Ovary (tissue), 9 donors: ENCODE data around the gene PIK3R4. TPM values are rescaled to one million over a fixed set of nuclear protein-coding genes. Genes with fewer than 3 reads are reported as not detected.

ENCODE experiments used
- DNase-seq, 5 donors: peaks; one replicate each; pipeline ENCODE4 v3.0.0-alpha.2; 2019 to 2020
- H3K27ac ChIP-seq, 2 donors: fragments of 200-600 bp; one replicate each; pipeline versions ENCODE4 v1.5.1 to v1.8.0; 2019 to 2022
- H3K27me3 ChIP-seq: fragments of 200-600 bp; one replicate; pipeline ENCODE4 v1.8.0; 2022
- H3K36me3 ChIP-seq: fragments of 200-600 bp; sonication (generic); one replicate; pipeline ENCODE4 v1.5.1; 2019
- H3K4me1 ChIP-seq: one replicate; pipeline ENCODE4 v1.8.1; 2013; ENCODE audit warnings: mild to moderate bottlenecking, moderate library complexity; ENCODE audit not compliant: insufficient read depth
- H3K4me3 ChIP-seq: fragments of 200-600 bp; sonication (generic); one replicate; pipeline ENCODE4 v1.5.1; 2017
- H3K9me3 ChIP-seq, 2 donors: fragments of 200-600 bp in 1 of 2; sonication (generic) in 1 of 2; one replicate each; pipeline versions ENCODE4 v1.5.1 to v1.8.1; 2013 to 2019; ENCODE audit warnings: mild to moderate bottlenecking in 1 of 2, moderate library complexity in 1 of 2
- EP300 ChIP-seq: sonication (generic); formaldehyde crosslinking; IDR thresholded peaks from one replicate; pipeline ENCODE4 v1.6.1; 2017; ENCODE audit warnings: antibody characterized with exemption
- POLR2A ChIP-seq: fragments of 450-650 bp; IDR thresholded peaks from one replicate; pipeline ENCODE4 v1.6.1; 2017; ENCODE audit warnings: antibody characterized with exemption, mild to moderate bottlenecking, moderate library complexity
- WGBS, 3 donors: extraction: QIAGEN DNeasy Blood & Tissue Kit in 1 of 3; methylation state at CpG; one replicate each; pipeline versions ENCODE4 v1.1.5 to v1.1.7; 2013 to 2017; 5-methylcytosine and 5-hydroxymethylcytosine counted together
- intact Hi-C, 4 donors: fragments of 100-400 bp; cut with DNase I; formaldehyde crosslinking; loops; one replicate each; pipeline versions ENCODE4 v1.11.0 to v1.15.1; 2022 to 2023
- polyA plus RNA-seq, 2 donors: library from polyadenylated mRNA; stranded (reverse); fragments of 200-250 nt in 1 of 2; fragments of 350-450 nt in 1 of 2; fragmentation: Illumina TruSeq in 1 of 2; extraction: RNeasy Lipid Tissue Mini Kit (QIAGEN cat#74804) in 1 of 2; gene quantifications; one replicate each; pipeline ENCODE4 v1.2.3, GENCODE V29; 2013 to 2014
- total RNA-seq, 7 donors: library from RNA; depleted of rRNA in 2 of 7; stranded (reverse); fragments of >200 nt in 2 of 7; fragmentation: NEBNext Ultra II Directional in 3 of 7; extraction: Animal tissue kit (Norgen Biotek cat#: 25700) in 3 of 7; gene quantifications; one replicate each; pipeline versions ENCODE4 v1.1.0 to v1.2.4, GENCODE V29; 2016 to 2023
- TF ChIP-seq, protein P1 (sequence below), 3 donors: fragments of 450-650 bp in 2 of 3; fragments of 200-600 bp in 1 of 3; IDR thresholded peaks; one replicate each; pipeline versions ENCODE4 v1.5.1 to v1.8.0; 2016 to 2022; ENCODE audit warnings: antibody characterized with exemption in 3 of 3, mild to moderate bottlenecking in 1 of 3
- donor health status: DM: no; HTN: no; CAD: no; lungs with moderate emphysema.
- donor health status: DM: no; HTN: no; CAD: no.
- donor health status: Bipolar disorder and iron deficiency.
- donor health status: DM: yes; HTN: yes; CAD: no.
- donor health status: DM: no; HTN: no; CAD: no.
- donor health status: DM: yes; HTN: yes; CAD: no.

Gene PIK3R4
- total and polyA plus RNA-seq, 9 donors = 22.1 to 43.8 (median 29.7) TPM

DNA sequence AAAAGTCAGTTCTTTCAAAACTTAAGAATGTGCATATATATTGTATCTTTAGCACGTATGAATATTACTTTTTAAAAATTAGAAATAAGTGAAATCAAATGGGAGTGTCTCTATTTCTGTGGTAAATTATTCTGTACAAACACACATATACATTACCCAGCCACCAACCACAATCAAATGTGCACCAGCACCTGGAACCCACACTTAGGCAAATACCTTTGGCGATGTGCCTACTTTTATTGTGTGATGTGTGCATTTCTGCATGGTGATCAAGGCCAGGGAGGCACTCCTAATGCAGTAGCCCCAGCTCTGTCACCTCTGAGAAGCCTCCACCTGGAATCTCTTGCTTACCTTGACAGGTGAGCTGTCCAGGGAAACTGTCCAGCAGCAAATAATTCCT lies 76.9 kb downstream of the PIK3R4 start:
- no peak for DNase-seq
- Histone ChIP-seq H3K27me3 (no peaks in the 10 kb centered on the region), H3K27ac (no peak overlapping the region), H3K9me3 (no peaks in the 10 kb centered on the region), H3K36me3 (no peaks in the 10 kb centered on the region), H3K4me3 (no peak overlapping the region), H3K4me1 (no peaks in the 10 kb centered on the region)
- WGBS, 3 donors = 92 to 96% (median 92%) methylated on average over 2 of the region's 2 CpGs
- TF ChIP-seq, protein P1, sequence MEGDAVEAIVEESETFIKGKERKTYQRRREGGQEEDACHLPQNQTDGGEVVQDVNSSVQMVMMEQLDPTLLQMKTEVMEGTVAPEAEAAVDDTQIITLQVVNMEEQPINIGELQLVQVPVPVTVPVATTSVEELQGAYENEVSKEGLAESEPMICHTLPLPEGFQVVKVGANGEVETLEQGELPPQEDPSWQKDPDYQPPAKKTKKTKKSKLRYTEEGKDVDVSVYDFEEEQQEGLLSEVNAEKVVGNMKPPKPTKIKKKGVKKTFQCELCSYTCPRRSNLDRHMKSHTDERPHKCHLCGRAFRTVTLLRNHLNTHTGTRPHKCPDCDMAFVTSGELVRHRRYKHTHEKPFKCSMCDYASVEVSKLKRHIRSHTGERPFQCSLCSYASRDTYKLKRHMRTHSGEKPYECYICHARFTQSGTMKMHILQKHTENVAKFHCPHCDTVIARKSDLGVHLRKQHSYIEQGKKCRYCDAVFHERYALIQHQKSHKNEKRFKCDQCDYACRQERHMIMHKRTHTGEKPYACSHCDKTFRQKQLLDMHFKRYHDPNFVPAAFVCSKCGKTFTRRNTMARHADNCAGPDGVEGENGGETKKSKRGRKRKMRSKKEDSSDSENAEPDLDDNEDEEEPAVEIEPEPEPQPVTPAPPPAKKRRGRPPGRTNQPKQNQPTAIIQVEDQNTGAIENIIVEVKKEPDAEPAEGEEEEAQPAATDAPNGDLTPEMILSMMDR (IDR thresholded peaks at IDR 0.05) = no peak
- TF ChIP-seq POLR2A (no peak), EP300 (no peak)
- intact Hi-C loops = no loop called here

GRCh38 chr3:130663092-130663491 lies 83.5 kb downstream of the PIK3R4 start:
- no peaks in the 10 kb centered on the region for H3K36me3 ChIP-seq
- H3K4me3 ChIP-seq = no peak overlapping the region
- no peaks in the 10 kb centered on the region for H3K27me3 ChIP-seq
- H3K9me3 ChIP-seq = no peaks in the 10 kb centered on the region
- WGBS, 3 donors = 72 to 82% (median 75%) methylated on average over 2 of the region's 2 CpGs
- H3K27ac ChIP-seq = no peak overlapping the region
- no peak for TF ChIP-seq POLR2A
- no peak for TF ChIP-seq EP300
- TF ChIP-seq, protein P1 (IDR thresholded peaks at IDR 0.05) = no peak
- no peak for DNase-seq
- intact Hi-C loops = no loop called here
- H3K4me1 ChIP-seq = peaks cover 4% of the 10 kb centered on the region

DNA sequence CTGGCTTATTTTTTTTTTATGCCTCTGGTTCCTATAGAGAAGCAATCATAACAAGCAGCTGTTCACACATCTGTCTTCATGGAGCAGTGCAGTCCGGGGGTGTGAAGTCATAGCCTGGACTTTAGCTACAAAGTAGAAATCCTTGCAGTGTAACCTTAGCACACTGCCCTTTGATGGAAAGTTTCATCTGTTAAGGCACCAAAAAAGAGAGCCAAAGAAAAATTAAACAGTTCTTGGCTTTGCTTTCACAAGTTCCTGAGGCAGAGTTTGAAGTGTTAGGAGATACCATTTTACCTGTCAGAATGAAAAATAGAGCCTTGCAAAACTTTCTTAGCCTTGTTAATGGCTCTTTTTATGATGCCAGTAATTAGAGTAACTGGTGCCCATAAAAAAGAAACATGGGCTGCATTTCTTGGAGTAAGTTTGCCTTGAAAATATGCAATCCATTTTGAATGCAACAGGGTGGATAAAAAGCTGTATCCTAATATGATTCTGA lies 84.1 kb downstream of the PIK3R4 start:
- DNase-seq = no peak
- Histone ChIP-seq H3K4me3 (no peak overlapping the region), H3K27me3 (no peaks in the 10 kb centered on the region), H3K9me3 (no peaks in the 10 kb centered on the region), H3K36me3 (no peaks in the 10 kb centered on the region), H3K27ac (no peak overlapping the region), H3K4me1 (peaks cover 4% of the 10 kb centered on the region)
- WGBS, 3 donors = 42 to 54% (median 46%) methylated on average over 1 of the region's 1 CpG
- no peak for TF ChIP-seq POLR2A
- TF ChIP-seq, protein P1 (IDR thresholded peaks at IDR 0.05) = no peak
- TF ChIP-seq EP300 = no peak
- intact Hi-C loops = no loop called here

- H3K4me3 ChIP-seq = no peak overlapping the region
- H3K27me3 ChIP-seq = no peaks in the 10 kb centered on the region
- WGBS, 3 donors = 46 to 52% (median 52%) methylated on average over 7 of the region's 7 CpGs
- no peak for DNase-seq
- H3K27ac ChIP-seq = no peak overlapping the region
- H3K4me1 ChIP-seq = peaks cover 4% of the 10 kb centered on the region
- no peaks in the 10 kb centered on the region for H3K36me3 ChIP-seq
- H3K9me3 ChIP-seq = no peaks in the 10 kb centered on the region
- intact Hi-C loops = no loop called here
- TF ChIP-seq POLR2A (no peak), EP300 (no peak)
- TF ChIP-seq, protein P1 (IDR thresholded peaks at IDR 0.05) = no peak
Observed at GRCh38 chr3:130661140-130661891, 85.3 kb downstream of the PIK3R4 start.
